ENCODE measurements around the gene PFDN5.

Gene PFDN5

GRCh38 chr12:53347905-53348304 lies 52.6 kb downstream of the PFDN5 start:
- no peak overlapping the region for H3K4me3 ChIP-seq (ENCODE audit: low read depth in 1 of 2, low read length in 2 of 2)
- DNase-seq (no peak), ATAC-seq (ENCODE audit: insufficient read depth, low read depth) (no peak)
- H4K20me1 ChIP-seq (ENCODE audit: insufficient read depth, low read length): no peaks in the 10 kb centered on the region
- H3K9me3 ChIP-seq (ENCODE audit: insufficient read depth, low read length, severe bottlenecking): no peaks in the 10 kb centered on the region
- H3K27me3 ChIP-seq (ENCODE audit: insufficient read depth, low read length, poor library complexity): peaks cover 24% of the 10 kb centered on the region
- no peak overlapping the region for H3K9ac ChIP-seq (ENCODE audit: low read depth, low read length)
- no peak overlapping the region for H3K27ac ChIP-seq (ENCODE audit: low read length)
- no peaks in the 10 kb centered on the region for H3K79me2 ChIP-seq (ENCODE audit: insufficient read depth, low read length)
- H2AFZ ChIP-seq (ENCODE audit: low read depth, low read length): no peak overlapping the region
- TF ChIP-seq EZH2 (IDR thresholded peaks at IDR 0.05; ENCODE audit: borderline replicate concordance, low read depth, low read length, severe bottlenecking): no peak
- no peak for TF ChIP-seq CTCF (IDR thresholded peaks at IDR 0.05; ENCODE audit: borderline replicate concordance, extremely low read depth, low read length, poor library complexity, severe bottlenecking)
- H3K36me3 ChIP-seq (ENCODE audit: insufficient read depth, low read length): no peaks in the 10 kb centered on the region
- H3K4me2 ChIP-seq (ENCODE audit: insufficient read depth, low read length): no peak overlapping the region
- peaks cover 20% of the 10 kb centered on the region for H3K4me1 ChIP-seq (ENCODE audit: insufficient read depth, low read length)

All from DND-41 (cell line).